ENCODE results near the gene SLC35E4.
A peak's percentile ranks its signal among the peaks of the same experiment; 100 is the strongest.
"Not testable (repeated sequence)": the region's sequence is repeated elsewhere in the genome, so short reads cannot be mapped to it uniquely, and the experiment has no call there.

SLC35E4 gene

GRCh38 chr22:30674482-30674881 is 38.9 kb downstream of the SLC35E4 start:
- H3K4me3 ChIP-seq (replicated peaks; ENCODE audit: low read depth, low read length) = no peak overlapping the region
- no peak for TF ChIP-seq CTCF (IDR thresholded peaks at IDR 0.05; ENCODE audit: low read length, missing control alignments)
- DNase-seq (ENCODE audit: low read depth) = no peak

GRCh38 chr22:30675436-30675835 is 39.9 kb downstream of the SLC35E4 start:
- no peak for TF ChIP-seq CTCF (IDR thresholded peaks at IDR 0.05; ENCODE audit: low read length, missing control alignments)
- no peak for DNase-seq (ENCODE audit: low read depth)
- no peak overlapping the region for H3K4me3 ChIP-seq (replicated peaks; ENCODE audit: low read depth, low read length)

GRCh38 chr22:30676565-30676964 is 41.0 kb downstream of the SLC35E4 start:
- H3K4me3 ChIP-seq (replicated peaks; ENCODE audit: low read depth, low read length); DNase-seq (ENCODE audit: low read depth): not testable (repeated sequence)

GRCh38 chr22:30679895-30680690 is 44.5 kb downstream of the SLC35E4 start:
- DNase-seq (ENCODE audit: low read depth) = not testable (repeated sequence)

GRCh38 chr22:30680991-30681770 is 45.6 kb downstream of the SLC35E4 start:
- TF ChIP-seq CTCF (IDR thresholded peaks at IDR 0.05; ENCODE audit: low read length, missing control alignments) = no peak
- DNase-seq (ENCODE audit: low read depth) = peak; percentile 36
- H3K4me3 ChIP-seq (replicated peaks; ENCODE audit: low read depth, low read length) = no peak overlapping the region

More at GRCh38 chr22:30679895-30680690, 44.5 kb downstream of the SLC35E4 start:
- H3K4me3 ChIP-seq (replicated peaks; ENCODE audit: low read depth, low read length) = not testable (repeated sequence)

- TF ChIP-seq CTCF (IDR thresholded peaks at IDR 0.05; ENCODE audit: low read length, missing control alignments) = no peak
- no peak overlapping the region for H3K4me3 ChIP-seq (replicated peaks; ENCODE audit: low read depth, low read length)
- no peak for DNase-seq (ENCODE audit: low read depth)
Observed at GRCh38 chr22:30681831-30682230, 46.2 kb downstream of the SLC35E4 start.

- no peak for TF ChIP-seq CTCF (IDR thresholded peaks at IDR 0.05; ENCODE audit: low read length, missing control alignments)
- DNase-seq (ENCODE audit: low read depth) = no peak
Observed at GRCh38 chr22:30685178-30685577, 49.6 kb downstream of the SLC35E4 start.

More at GRCh38 chr22:30685178-30685577, 49.6 kb downstream of the SLC35E4 start:
- no peak overlapping the region for H3K4me3 ChIP-seq (replicated peaks; ENCODE audit: low read depth, low read length)
